Vagina (tissue), 2 donors: ENCODE data around the gene APBB1IP. TPM values are rescaled to one million over a fixed set of nuclear protein-coding genes. Genes with fewer than 3 reads are reported as not detected.
"Not testable (repeated sequence)": the region's sequence is repeated elsewhere in the genome, so short reads cannot be mapped to it uniquely, and the experiment has no call there.

Experiments used
- DNase-seq, 2 donors: peaks; one replicate each; pipeline ENCODE4 v3.0.0-alpha.2; 2017; ENCODE audit errors: extremely low spot score in 2 of 2
- H3K27ac ChIP-seq: fragments of 200-600 bp; sonication (generic); one replicate; pipeline ENCODE4 v1.5.1; 2019
- H3K27me3 ChIP-seq: fragments of 200-600 bp; sonication (generic); one replicate; pipeline ENCODE4 v1.5.1; 2019
- H3K36me3 ChIP-seq, 2 donors: fragments of 200-600 bp; sonication (generic); one replicate each; pipeline ENCODE4 v1.5.1; 2017 to 2019
- H3K4me1 ChIP-seq: fragments of 200-600 bp; sonication (generic); one replicate; pipeline ENCODE4 v1.5.1; 2019
- H3K4me3 ChIP-seq, 2 donors: fragments of 200-600 bp; sonication (generic); 1 replicate in 1 of 2; 2 replicates in 1 of 2; pipeline ENCODE4 v1.5.1; 2016 to 2019
- H3K9me3 ChIP-seq: fragments of 200-600 bp; sonication (generic); one replicate; pipeline ENCODE4 v1.5.1; 2019
- CTCF ChIP-seq, 3 experiments: fragments of 450-650 bp in 2 of 3; fragments of 200-600 bp in 1 of 3; sonication (generic) in 1 of 3; IDR thresholded peaks; one replicate each; pipeline ENCODE4 v1.5.1; 2017 to 2019; ENCODE audit warnings: antibody characterized with exemption in 3 of 3, mild to moderate bottlenecking in 2 of 3, moderate library complexity in 2 of 3
- POLR2A ChIP-seq, 2 donors: fragments of 450-650 bp; IDR thresholded peaks; one replicate each; pipeline ENCODE4 v1.6.1; 2017; ENCODE audit warnings: antibody characterized with exemption in 2 of 2, mild to moderate bottlenecking in 2 of 2, moderate library complexity in 2 of 2
- POLR2AphosphoS5 ChIP-seq, 2 donors: sonication (generic); formaldehyde crosslinking; IDR thresholded peaks; one replicate each; pipeline ENCODE4 v1.9.0; 2017; ENCODE audit warnings: antibody characterized with exemption in 2 of 2, mild to moderate bottlenecking in 2 of 2, low read depth in 1 of 2; ENCODE audit not compliant: insufficient read depth in 1 of 2
- intact Hi-C: fragments of 100-400 bp; cut with DNase I; formaldehyde crosslinking; loops from one replicate; pipeline ENCODE4 v1.15.1; 2023
- total RNA-seq: library from RNA; depleted of rRNA; stranded (reverse); fragments of >200 nt; gene quantifications from one replicate; pipeline ENCODE4 v1.2.3, GENCODE V29; 2016

The APBB1IP gene
- total RNA-seq, 1 donor from 2014 or later: 7.4 TPM

GRCh38 chr10:26467639-26468038 is 29.5 kb downstream of the APBB1IP start:
- TF ChIP-seq POLR2AphosphoS5 (IDR thresholded peaks at IDR 0.05; ENCODE audit: insufficient read depth in 1 of 2, low read depth in 1 of 2) (no peak), POLR2A (IDR thresholded peaks at IDR 0.05) (no peak), CTCF (IDR thresholded peaks at IDR 0.05) (no peak)
- Histone ChIP-seq H3K36me3 (no peaks in the 10 kb centered on the region), H3K4me1 (no peaks in the 10 kb centered on the region), H3K27me3 (no peaks in the 10 kb centered on the region), H3K27ac (no peak overlapping the region), H3K9me3 (no peaks in the 10 kb centered on the region), H3K4me3 (no peak overlapping the region)
- intact Hi-C loops: no loop called here
- no peak for DNase-seq

- H3K4me1 ChIP-seq: no peaks in the 10 kb centered on the region
- H3K4me3 ChIP-seq: no peak overlapping the region
- H3K27ac ChIP-seq: no peak overlapping the region
- DNase-seq: no peak
- no peaks in the 10 kb centered on the region for H3K27me3 ChIP-seq
- no peaks in the 10 kb centered on the region for H3K36me3 ChIP-seq
- intact Hi-C loops: no loop called here
- TF ChIP-seq POLR2AphosphoS5 (IDR thresholded peaks at IDR 0.05; ENCODE audit: insufficient read depth in 1 of 2, low read depth in 1 of 2) (no peak), POLR2A (IDR thresholded peaks at IDR 0.05) (no peak), CTCF (IDR thresholded peaks at IDR 0.05) (no peak)
- no peaks in the 10 kb centered on the region for H3K9me3 ChIP-seq
These were observed 30.1 kb downstream of the APBB1IP start for GRCh38 chr10:26468291-26468690.

GRCh38 chr10:26468700-26469099 is 30.6 kb downstream of the APBB1IP start:
- intact Hi-C loops: no loop called here

GRCh38 chr10:26472492-26472778 is 34.3 kb downstream of the APBB1IP start:
- intact Hi-C loops: no loop called here
- no peak for DNase-seq

More at GRCh38 chr10:26468700-26469099, 30.6 kb downstream of the APBB1IP start:
- Histone ChIP-seq H3K36me3 (no peaks in the 10 kb centered on the region), H3K27ac (no peak overlapping the region), H3K9me3 (no peaks in the 10 kb centered on the region), H3K27me3 (no peaks in the 10 kb centered on the region), H3K4me1 (no peaks in the 10 kb centered on the region), H3K4me3 (no peak overlapping the region)
- TF ChIP-seq CTCF (IDR thresholded peaks at IDR 0.05) (no peak), POLR2A (IDR thresholded peaks at IDR 0.05) (no peak), POLR2AphosphoS5 (IDR thresholded peaks at IDR 0.05; ENCODE audit: insufficient read depth in 1 of 2, low read depth in 1 of 2) (no peak)
- no peak for DNase-seq

GRCh38 chr10:26474026-26474425 is 35.9 kb downstream of the APBB1IP start:
- DNase-seq: no peak
- no peaks in the 10 kb centered on the region for H3K4me1 ChIP-seq
- no peaks in the 10 kb centered on the region for H3K36me3 ChIP-seq
- H3K27me3 ChIP-seq: no peaks in the 10 kb centered on the region
- H3K27ac ChIP-seq: no peak overlapping the region
- intact Hi-C loops: no loop called here
- H3K4me3 ChIP-seq: no peak overlapping the region
- TF ChIP-seq POLR2AphosphoS5 (IDR thresholded peaks at IDR 0.05; ENCODE audit: insufficient read depth in 1 of 2, low read depth in 1 of 2): no peak
- TF ChIP-seq CTCF (IDR thresholded peaks at IDR 0.05): no peak
- no peak for TF ChIP-seq POLR2A (IDR thresholded peaks at IDR 0.05)
- H3K9me3 ChIP-seq: no peaks in the 10 kb centered on the region

More at GRCh38 chr10:26472492-26472778, 34.3 kb downstream of the APBB1IP start:
- Histone ChIP-seq H3K27ac (no peak overlapping the region), H3K36me3 (no peaks in the 10 kb centered on the region), H3K9me3 (no peaks in the 10 kb centered on the region), H3K4me3 (no peak overlapping the region), H3K27me3 (no peaks in the 10 kb centered on the region), H3K4me1 (no peaks in the 10 kb centered on the region)
- TF ChIP-seq CTCF (IDR thresholded peaks at IDR 0.05): no peak
- TF ChIP-seq POLR2AphosphoS5 (IDR thresholded peaks at IDR 0.05; ENCODE audit: insufficient read depth in 1 of 2, low read depth in 1 of 2): no peak
- no peak for TF ChIP-seq POLR2A (IDR thresholded peaks at IDR 0.05)

GRCh38 chr10:26474845-26475244 is 36.7 kb downstream of the APBB1IP start:
- H3K4me3 ChIP-seq, H3K4me1 ChIP-seq, H3K9me3 ChIP-seq, H3K27me3 ChIP-seq, intact Hi-C loops, H3K36me3 ChIP-seq, DNase-seq: not testable (repeated sequence)
- H3K27ac ChIP-seq: peak overlapping the region; percentile 51
